Upper lobe of left lung (tissue), 6 donors: Measurements from ENCODE around the gene MTMR1. TPM values are rescaled to one million over a fixed set of nuclear protein-coding genes. Genes with fewer than 3 reads are reported as not detected.

ENCODE experiments used
- ATAC-seq, 2 donors: fragments of 200-7000 bp; cut with Tn5 transposase; one replicate each; pipeline ENCODE4 v1.9.1; 2022; ENCODE audit warnings: mild to moderate bottlenecking in 2 of 2, moderate library complexity in 2 of 2; ENCODE audit not compliant: low FRiP score in 2 of 2
- DNase-seq, 2 donors: peaks; one replicate each; pipeline ENCODE4 v3.0.0-alpha.2; 2019 to 2020
- H3K27ac ChIP-seq, 4 donors: fragments of 200-600 bp; sonication (generic); one replicate each; pipeline ENCODE4 v1.5.1; 2016 to 2019
- H3K27me3 ChIP-seq, 4 donors: fragments of 200-600 bp; sonication (generic); one replicate each; pipeline ENCODE4 v1.5.1; 2017 to 2019
- H3K36me3 ChIP-seq, 4 donors: fragments of 200-600 bp; sonication (generic); one replicate each; pipeline ENCODE4 v1.5.1; 2016 to 2019
- H3K4me1 ChIP-seq, 4 donors: fragments of 200-600 bp; sonication (generic); one replicate each; pipeline ENCODE4 v1.5.1; 2018 to 2019
- H3K4me3 ChIP-seq, 4 donors: fragments of 200-600 bp; sonication (generic); one replicate each; pipeline ENCODE4 v1.5.1; 2017 to 2019; ENCODE audit warnings: mild to moderate bottlenecking in 2 of 4, moderate library complexity in 1 of 4
- H3K9me3 ChIP-seq, 4 donors: fragments of 200-600 bp; sonication (generic); one replicate each; pipeline ENCODE4 v1.5.1; 2018 to 2019
- EP300 ChIP-seq, 4 donors: sonication (generic); formaldehyde crosslinking; IDR thresholded peaks; one replicate each; pipeline ENCODE4 v1.5.1; 2017; ENCODE audit warnings: antibody characterized with exemption in 4 of 4, control low read depth in 2 of 4
- POLR2A ChIP-seq, 4 donors: fragments of 450-650 bp; IDR thresholded peaks; one replicate each; pipeline ENCODE4 v1.5.1; 2016 to 2017; ENCODE audit warnings: antibody characterized with exemption in 4 of 4, mild to moderate bottlenecking in 2 of 4
- POLR2AphosphoS5 ChIP-seq, 2 donors: sonication (generic); formaldehyde crosslinking; IDR thresholded peaks; one replicate each; pipeline ENCODE4 v1.5.1; 2017; ENCODE audit warnings: antibody characterized with exemption in 2 of 2
- WGBS, 2 donors: methylation state at CpG; one replicate each; pipeline ENCODE4 v1.1.5; 2017 to 2018; 5-methylcytosine and 5-hydroxymethylcytosine counted together
- total RNA-seq, 6 donors: library from RNA; depleted of rRNA in 4 of 6; stranded (reverse); fragments of >200 nt in 4 of 6; gene quantifications; one replicate each; pipeline versions ENCODE4 v1.1.0 to v1.2.1, GENCODE V29; 2016 to 2021
- TF ChIP-seq, protein P1 (sequence below), 6 experiments: fragments of 450-650 bp in 4 of 6; fragments of 200-600 bp in 2 of 6; sonication (generic) in 2 of 6; IDR thresholded peaks; one replicate each; pipeline ENCODE4 v1.5.1; 2016 to 2019; ENCODE audit warnings: antibody characterized with exemption in 6 of 6
- donor health status: DM: no; HTN: no; CAD: no; lungs with moderate emphysema.
- donor health status: DM: no; HTN: yes; CAD: no; lungs with severe emphysema.

The MTMR1 gene
- total RNA-seq, 6 donors from 2014 or later = 10.9 to 24.6 (median 20.8) TPM

DNA sequence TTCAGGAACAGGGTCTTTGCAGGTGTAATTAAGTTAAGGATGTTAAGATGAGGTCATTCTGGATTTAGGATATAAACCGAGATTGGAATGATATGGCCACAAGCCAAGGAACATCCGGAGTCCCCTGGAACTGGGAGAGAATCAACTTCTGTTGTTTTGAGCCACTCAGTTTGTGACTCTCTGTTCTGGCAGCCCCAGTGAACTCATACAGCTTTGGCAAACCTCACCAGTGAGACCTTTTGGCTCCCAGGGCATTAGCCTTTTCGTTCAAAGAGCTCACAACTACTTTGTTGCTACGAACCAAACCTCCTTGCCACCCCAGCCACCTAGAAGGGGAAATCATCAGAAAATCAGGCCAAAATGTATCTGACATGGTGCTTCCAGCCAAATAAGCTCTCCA is 80.4 kb downstream of the MTMR1 start:
- H3K9me3 ChIP-seq = no peaks in the 10 kb centered on the region
- ATAC-seq = no peak
- 70 to 73% methylated on average over 2 to 4 of the region's 4 CpGs for WGBS, 2 donors

DNA sequence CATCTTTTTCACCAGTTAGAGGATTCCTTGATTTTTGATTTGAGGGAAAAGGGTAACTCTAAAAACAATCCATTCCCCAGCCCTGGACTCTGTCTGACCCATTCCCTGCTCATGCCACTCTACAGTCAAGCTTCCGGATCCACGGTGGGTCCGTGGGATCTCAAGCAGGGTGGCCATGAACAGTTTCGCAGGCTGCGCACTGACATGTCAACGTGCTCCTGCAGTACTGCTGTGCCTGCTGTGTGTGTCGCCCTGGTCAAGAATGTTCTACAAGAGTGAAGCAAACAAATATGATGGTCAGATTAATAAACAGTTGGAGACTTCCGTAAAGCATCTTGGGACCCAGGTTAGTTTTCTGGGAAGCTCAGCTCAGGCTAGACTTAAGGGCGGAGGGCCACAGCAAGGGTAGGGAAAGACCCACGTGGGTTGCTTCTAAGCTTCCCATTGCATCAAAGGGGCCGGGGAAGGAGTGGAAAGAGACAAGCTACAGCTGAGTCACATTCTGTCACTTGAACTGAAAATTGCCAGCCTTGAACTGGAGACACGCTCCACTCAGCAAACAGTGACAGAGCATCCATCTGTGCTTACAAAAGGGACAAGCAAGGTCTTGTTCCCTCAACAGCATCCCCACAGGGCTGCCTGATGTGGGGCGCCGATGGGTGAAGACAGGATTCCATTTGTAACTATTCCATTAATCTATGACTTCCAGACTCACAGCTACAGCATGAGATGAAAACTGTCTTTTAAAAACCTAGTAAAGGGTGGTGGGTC is 81.8 kb downstream of the MTMR1 start:
- WGBS, 2 donors = 86 to 90% methylated on average over 2 to 14 of the region's 14 CpGs
- no peak for ATAC-seq
- DNase-seq = no peak

More for the DNA sequence above, 80.4 kb downstream of the MTMR1 start:
- Histone ChIP-seq H3K27me3 (no peaks in the 10 kb centered on the region), H3K4me3 (no peak overlapping the region), H3K4me1 (peaks cover 0 to 3% (median 0%) of the 10 kb centered on the region in 4 donors), H3K36me3 (peaks cover 0 to 14% (median 0%) of the 10 kb centered on the region in 4 donors), H3K27ac (no peak overlapping the region)
- DNase-seq = no peak
- TF ChIP-seq POLR2AphosphoS5 (IDR thresholded peaks at IDR 0.05) (no peak), EP300 (IDR thresholded peaks at IDR 0.05) (no peak), POLR2A (IDR thresholded peaks at IDR 0.05) (no peak)
- TF ChIP-seq, protein P1, sequence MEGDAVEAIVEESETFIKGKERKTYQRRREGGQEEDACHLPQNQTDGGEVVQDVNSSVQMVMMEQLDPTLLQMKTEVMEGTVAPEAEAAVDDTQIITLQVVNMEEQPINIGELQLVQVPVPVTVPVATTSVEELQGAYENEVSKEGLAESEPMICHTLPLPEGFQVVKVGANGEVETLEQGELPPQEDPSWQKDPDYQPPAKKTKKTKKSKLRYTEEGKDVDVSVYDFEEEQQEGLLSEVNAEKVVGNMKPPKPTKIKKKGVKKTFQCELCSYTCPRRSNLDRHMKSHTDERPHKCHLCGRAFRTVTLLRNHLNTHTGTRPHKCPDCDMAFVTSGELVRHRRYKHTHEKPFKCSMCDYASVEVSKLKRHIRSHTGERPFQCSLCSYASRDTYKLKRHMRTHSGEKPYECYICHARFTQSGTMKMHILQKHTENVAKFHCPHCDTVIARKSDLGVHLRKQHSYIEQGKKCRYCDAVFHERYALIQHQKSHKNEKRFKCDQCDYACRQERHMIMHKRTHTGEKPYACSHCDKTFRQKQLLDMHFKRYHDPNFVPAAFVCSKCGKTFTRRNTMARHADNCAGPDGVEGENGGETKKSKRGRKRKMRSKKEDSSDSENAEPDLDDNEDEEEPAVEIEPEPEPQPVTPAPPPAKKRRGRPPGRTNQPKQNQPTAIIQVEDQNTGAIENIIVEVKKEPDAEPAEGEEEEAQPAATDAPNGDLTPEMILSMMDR (IDR thresholded peaks at IDR 0.05) = no peak

DNA sequence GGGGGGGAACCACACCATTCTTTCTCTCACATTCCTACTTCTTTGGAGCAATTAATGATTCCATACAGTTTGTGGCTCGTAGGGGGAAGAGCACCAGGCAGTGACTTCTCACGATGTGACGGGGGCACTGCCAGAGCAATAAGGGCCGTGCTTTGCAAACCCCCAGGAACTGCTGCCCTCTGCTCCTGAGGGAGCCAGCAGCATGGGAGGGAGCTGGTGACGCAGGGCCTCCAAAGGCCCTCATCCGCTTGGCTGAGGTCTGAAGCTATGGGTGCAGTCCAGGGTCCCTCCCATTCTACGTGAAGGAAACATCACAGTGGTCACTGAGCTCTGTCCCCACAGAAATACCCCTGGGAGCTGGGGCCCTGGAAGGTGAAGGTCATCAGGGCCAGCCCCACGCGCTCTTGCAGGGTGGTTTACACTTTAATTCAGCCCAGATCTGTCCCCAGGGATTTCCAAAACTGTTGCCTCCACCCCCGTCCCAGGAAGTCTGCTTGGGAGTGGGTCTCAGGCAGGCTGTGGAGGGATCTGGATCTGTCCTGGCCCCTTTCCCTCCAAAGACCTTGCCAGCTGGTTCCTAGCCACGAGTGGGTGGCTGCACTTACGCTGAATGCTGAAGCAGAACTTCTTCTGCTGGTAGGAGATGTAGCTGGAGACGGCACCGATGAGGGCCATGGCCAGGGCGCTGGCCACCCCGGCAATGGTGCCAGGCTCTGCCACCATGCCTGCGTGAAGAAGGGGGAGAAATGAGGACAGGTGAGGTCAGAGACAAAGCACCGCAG is 82.6 kb downstream of the MTMR1 start:
- Histone ChIP-seq H3K4me3 (no peak overlapping the region), H3K9me3 (no peaks in the 10 kb centered on the region), H3K27ac (no peak overlapping the region), H3K36me3 (peaks cover 0 to 5% (median 0%) of the 10 kb centered on the region in 4 donors), H3K27me3 (no peaks in the 10 kb centered on the region), H3K4me1 (peaks cover 0 to 3% (median 0%) of the 10 kb centered on the region in 4 donors)
- DNase-seq (no peak), ATAC-seq (no peak)
- TF ChIP-seq, protein P1 (IDR thresholded peaks at IDR 0.05) = no peak
- TF ChIP-seq POLR2A (IDR thresholded peaks at IDR 0.05) = no peak
- TF ChIP-seq POLR2AphosphoS5 (IDR thresholded peaks at IDR 0.05) = no peak
- TF ChIP-seq EP300 (IDR thresholded peaks at IDR 0.05) = no peak
- WGBS, 2 donors = 80 to 83% methylated on average over 2 to 18 of the region's 18 CpGs

More for the DNA sequence above, 81.8 kb downstream of the MTMR1 start:
- TF ChIP-seq EP300 (IDR thresholded peaks at IDR 0.05) (no peak), POLR2A (IDR thresholded peaks at IDR 0.05) (no peak), POLR2AphosphoS5 (IDR thresholded peaks at IDR 0.05) (no peak)
- TF ChIP-seq, protein P1 (IDR thresholded peaks at IDR 0.05) = no peak
- H3K36me3 ChIP-seq = peaks cover 0 to 5% (median 0%) of the 10 kb centered on the region in 4 donors
- H3K27me3 ChIP-seq = no peaks in the 10 kb centered on the region
- no peaks in the 10 kb centered on the region for H3K9me3 ChIP-seq
- peaks cover 0 to 3% (median 0%) of the 10 kb centered on the region in 4 donors for H3K4me1 ChIP-seq
- no peak overlapping the region for H3K27ac ChIP-seq
- H3K4me3 ChIP-seq = no peak overlapping the region

DNA sequence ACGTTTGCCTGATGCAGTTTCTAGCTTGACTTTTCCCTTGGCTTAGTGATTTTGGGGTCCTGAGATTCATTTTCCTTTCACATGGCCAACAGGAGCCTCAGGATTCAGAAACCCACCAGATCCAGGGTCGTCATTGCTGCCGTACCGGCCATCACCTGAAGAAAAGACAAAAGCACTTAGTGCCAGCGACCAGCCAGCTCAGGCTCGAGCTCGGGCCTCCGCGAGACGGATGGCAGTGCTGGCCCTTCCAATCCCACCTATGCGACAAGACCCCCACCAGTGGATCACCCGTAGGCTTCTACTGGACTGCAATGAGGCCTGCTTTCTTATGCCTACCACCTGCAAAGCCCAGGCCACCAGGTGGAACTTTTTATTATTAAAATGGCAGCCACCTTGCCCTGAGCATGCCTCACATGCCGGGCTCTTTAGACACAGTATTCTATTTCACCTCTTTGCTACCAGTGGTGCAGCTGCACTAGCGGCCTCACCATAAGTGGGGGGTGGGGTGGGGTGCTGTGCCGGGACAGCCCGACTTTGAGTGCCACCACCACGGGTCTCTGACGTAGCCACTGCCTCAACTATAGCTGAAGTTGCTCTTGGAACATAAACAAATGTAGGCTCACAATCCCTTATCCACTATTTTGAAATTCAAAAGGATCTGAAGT is 84.3 kb downstream of the MTMR1 start:
- ATAC-seq (no peak), DNase-seq (no peak)
- TF ChIP-seq POLR2A (IDR thresholded peaks at IDR 0.05) = no peak
- no peak for TF ChIP-seq EP300 (IDR thresholded peaks at IDR 0.05)
- TF ChIP-seq, protein P1 (IDR thresholded peaks at IDR 0.05) = no peak
- TF ChIP-seq POLR2AphosphoS5 (IDR thresholded peaks at IDR 0.05) = no peak
- Histone ChIP-seq H3K36me3 (peaks cover 0 to 5% (median 0%) of the 10 kb centered on the region in 4 donors), H3K27me3 (no peaks in the 10 kb centered on the region), H3K27ac (no peak overlapping the region), H3K4me3 (no peak overlapping the region), H3K4me1 (no peaks in the 10 kb centered on the region), H3K9me3 (no peaks in the 10 kb centered on the region)
- 89 to 99% methylated on average over 13 to 18 of the region's 18 CpGs for WGBS, 2 donors
